Astrocyte (in vitro differentiated cells and primary cell): ENCODE results near the gene FGF1.

Experiments used
- EZH2 ChIP-seq: IDR thresholded peaks from 2 replicates; pipeline ENCODE4 v1.6.1; 2012; ENCODE audit warnings: mild to moderate bottlenecking, low read length, inconsistent platforms; ENCODE audit not compliant: insufficient read depth
- TF ChIP-seq, protein P1 (sequence below): IDR thresholded peaks from 2 replicates; pipeline ENCODE4 v1.5.1; 2011; ENCODE audit warnings: low read depth, mild to moderate bottlenecking, inconsistent platforms, low read length, moderate library complexity; ENCODE audit not compliant: insufficient read depth

GRCh38 chr5:142670804-142671203 is 15.1 kb downstream of the FGF1 start:
- TF ChIP-seq, protein P1, sequence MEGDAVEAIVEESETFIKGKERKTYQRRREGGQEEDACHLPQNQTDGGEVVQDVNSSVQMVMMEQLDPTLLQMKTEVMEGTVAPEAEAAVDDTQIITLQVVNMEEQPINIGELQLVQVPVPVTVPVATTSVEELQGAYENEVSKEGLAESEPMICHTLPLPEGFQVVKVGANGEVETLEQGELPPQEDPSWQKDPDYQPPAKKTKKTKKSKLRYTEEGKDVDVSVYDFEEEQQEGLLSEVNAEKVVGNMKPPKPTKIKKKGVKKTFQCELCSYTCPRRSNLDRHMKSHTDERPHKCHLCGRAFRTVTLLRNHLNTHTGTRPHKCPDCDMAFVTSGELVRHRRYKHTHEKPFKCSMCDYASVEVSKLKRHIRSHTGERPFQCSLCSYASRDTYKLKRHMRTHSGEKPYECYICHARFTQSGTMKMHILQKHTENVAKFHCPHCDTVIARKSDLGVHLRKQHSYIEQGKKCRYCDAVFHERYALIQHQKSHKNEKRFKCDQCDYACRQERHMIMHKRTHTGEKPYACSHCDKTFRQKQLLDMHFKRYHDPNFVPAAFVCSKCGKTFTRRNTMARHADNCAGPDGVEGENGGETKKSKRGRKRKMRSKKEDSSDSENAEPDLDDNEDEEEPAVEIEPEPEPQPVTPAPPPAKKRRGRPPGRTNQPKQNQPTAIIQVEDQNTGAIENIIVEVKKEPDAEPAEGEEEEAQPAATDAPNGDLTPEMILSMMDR = no peak
- TF ChIP-seq EZH2 = no peak
